Spleen (tissue), 13 donors: ENCODE data around the gene BAG5. TPM values are rescaled to one million over a fixed set of nuclear protein-coding genes. Genes with fewer than 3 reads are reported as not detected.
"Not testable (repeated sequence)": the region's sequence is repeated elsewhere in the genome, so short reads cannot be mapped to it uniquely, and the experiment has no call there.

Experiments used
- DNase-seq: peaks from one replicate; pipeline ENCODE4 v3.0.0-alpha.2; 2020
- H3K27ac ChIP-seq, 8 donors: fragments of 200-600 bp; sonication (generic) in 7 of 8; 1 replicate in 4 of 8; 2 replicates in 4 of 8; pipeline versions ENCODE4 v1.5.0 to v1.8.0; 2016 to 2021; ENCODE audit warnings: inconsistent platforms in 4 of 8, mild to moderate bottlenecking in 4 of 8, moderate library complexity in 1 of 8
- H3K27me3 ChIP-seq, 7 donors: fragments of 200-600 bp; sonication (generic) in 6 of 7; replicated peaks in 1 of 7; 1 replicate in 4 of 7; 2 replicates in 3 of 7; pipeline versions ENCODE4 v1.5.0 to v1.8.0; 2016 to 2021; ENCODE audit warnings: inconsistent platforms in 3 of 7, mild to moderate bottlenecking in 1 of 7
- H3K36me3 ChIP-seq, 6 donors: fragments of 200-600 bp; sonication (generic) in 5 of 6; 1 replicate in 4 of 6; 2 replicates in 2 of 6; pipeline versions ENCODE4 v1.5.0 to v1.8.0; 2016 to 2021; ENCODE audit warnings: inconsistent platforms in 2 of 6
- H3K4me1 ChIP-seq, 6 donors: fragments of 200-600 bp; sonication (generic) in 5 of 6; 1 replicate in 3 of 6; 2 replicates in 3 of 6; pipeline versions ENCODE4 v1.5.0 to v1.8.0; 2016 to 2021; ENCODE audit warnings: inconsistent platforms in 3 of 6
- H3K4me3 ChIP-seq, 8 donors: fragments of 200-600 bp; sonication (generic) in 7 of 8; 1 replicate in 4 of 8; 2 replicates in 4 of 8; pipeline versions ENCODE4 v1.5.0 to v1.8.0; 2016 to 2021; ENCODE audit warnings: inconsistent platforms in 4 of 8, mild to moderate bottlenecking in 4 of 8, moderate library complexity in 2 of 8
- H3K9me3 ChIP-seq, 8 donors: fragments of 200-600 bp; sonication (generic) in 7 of 8; 1 replicate in 4 of 8; 2 replicates in 4 of 8; pipeline versions ENCODE4 v1.5.0 to v1.8.0; 2016 to 2021; ENCODE audit warnings: inconsistent platforms in 4 of 8
- CTCF ChIP-seq, 11 experiments: fragments of 200-600 bp in 7 of 11; fragments of 450-650 bp in 4 of 11; sonication (generic) in 4 of 11; IDR thresholded peaks in 8 of 11; conservative IDR thresholded peaks in 3 of 11; 1 replicate in 7 of 11; 2 replicates in 4 of 11; pipeline versions ENCODE4 v1.4.0 to v1.8.0; 2016 to 2021; ENCODE audit warnings: antibody characterized with exemption in 11 of 11, inconsistent platforms in 4 of 11, mild to moderate bottlenecking in 1 of 11
- POLR2A ChIP-seq, 3 donors: fragments of 450-650 bp; IDR thresholded peaks; one replicate each; pipeline ENCODE4 v1.5.1; 2017; ENCODE audit warnings: antibody characterized with exemption in 3 of 3, mild to moderate bottlenecking in 1 of 3
- POLR2AphosphoS5 ChIP-seq, 3 donors: sonication (generic); formaldehyde crosslinking; IDR thresholded peaks; one replicate each; pipeline ENCODE4 v1.5.1; 2017; ENCODE audit warnings: antibody characterized with exemption in 3 of 3
- WGBS, 5 donors: extraction: QIAGEN DNeasy Blood & Tissue Kit in 3 of 5; methylation state at CpG; one replicate each; pipeline versions ENCODE4 v1.1.5 to v1.1.7; 2013 to 2018; 5-methylcytosine and 5-hydroxymethylcytosine counted together
- intact Hi-C: fragments of 100-400 bp; cut with DNase I; formaldehyde crosslinking; loops from one replicate; pipeline ENCODE4 v1.15.0; 2023; ENCODE audit warnings: low total_unique reads
- long read RNA-seq, 2 donors: transcript quantifications; one replicate each; lab custom pipeline, GENCODE V29; 2026
- polyA plus RNA-seq, 3 donors: library from polyadenylated mRNA; stranded (reverse); fragments of 200-250 nt; gene quantifications; one replicate each; pipeline ENCODE4 v1.2.1, GENCODE V29; 2013
- total RNA-seq, 7 donors: library from RNA; depleted of rRNA in 3 of 7; stranded (reverse); fragments of >200 nt in 3 of 7; fragmentation: NEBNext Ultra II Directional in 4 of 7; extraction: Animal tissue kit (Norgen Biotek cat#: 25700) in 4 of 7; gene quantifications; one replicate each; pipeline versions ENCODE4 v1.1.0 to v1.2.1, GENCODE V29; 2016 to 2021
- donor health status: healthy with polysubstance abuse.
- donor health status: DM: no; HTN: no; CAD: no; lungs with moderate emphysema.
- donor health status: DM: no; HTN: no; CAD: no.
- donor health status: Bipolar disorder and iron deficiency.
- donor health status: healthy.
- donor health status: DM: no; HTN: no; CAD: no.
- donor health status: DM: yes; HTN: yes; CAD: no.

The BAG5 gene
- total RNA-seq = 10 to 100 TPM; 29.2 to 42.5 (median 32.5) TPM
- 10 to 100 TPM in 1 of 3 donors, 1 to 10 TPM in 2; 9.3 to 16.0 (median 9.9) TPM for polyA plus RNA-seq
- long read RNA-seq, donor 1, full-length matches to known transcripts = 9 of 57 reads
- long read RNA-seq, donor 1, partial matches to known transcripts = 13 of 57 reads
- long read RNA-seq, donor 1, other reads (novel, unspliced or antisense) = 35 of 57 reads
- long read RNA-seq, donor 2, full-length matches to known transcripts = 3 of 3 reads
- long read RNA-seq, donor 2, partial matches to known transcripts = 0 of 3 reads
- long read RNA-seq, donor 2, other reads (novel, unspliced or antisense) = 0 of 3 reads

- peak within 1 kb of the TSS; percentile 69 to 100 (median 97) for H3K4me3 ChIP-seq
- peak within 1 kb of the TSS; percentile 95 to 99 (median 98) for H3K27ac ChIP-seq
- peaks cover 0 to 48% (median 17%) of the 10 kb centered on the region in 6 donors for H3K36me3 ChIP-seq
- H3K4me1 ChIP-seq = peaks cover 34 to 91% (median 78%) of the 10 kb centered on the region in 6 donors
- 0 to 1% (median 0%) methylated on average over 61 to 109 of the region's 109 CpGs for WGBS, 5 donors
- no peaks in the 10 kb centered on the region for H3K27me3 ChIP-seq
- DNase-seq = peak; percentile 98
- intact Hi-C loops = no loop called here
- TF ChIP-seq CTCF (IDR thresholded peaks at IDR 0.05 in 8 of 11, conservative IDR thresholded peaks at IDR 0.05 in 3 of 11) (peak in 2 of 11 experiments; percentile 13 to 25), POLR2AphosphoS5 (IDR thresholded peaks at IDR 0.05) (peak; percentile 88 to 95 (median 91)), POLR2A (IDR thresholded peaks at IDR 0.05) (peak in 1 of 3 donors; percentile 25)
- H3K9me3 ChIP-seq = no peaks in the 10 kb centered on the region
These were observed at the start of gene BAG5, which contains the start of gene COA8 for GRCh38 chr14:103562429-103563225. Gene BAG5 (minus strand): TSS chr14:103562657. CDS start chr14:103561164, 1,493 bp downstream. Gene COA8 (plus strand): TSS chr14:103562960. CDS start chr14:103563002, 42 bp downstream.

GRCh38 chr14:103611215-103611614 lies 48.8 kb upstream of the BAG5 start:
- intact Hi-C loops = no loop called here
- H3K36me3 ChIP-seq = no peaks in the 10 kb centered on the region
- 87 to 94% (median 89%) methylated on average over 2 of the region's 2 CpGs for WGBS, 5 donors
- H3K27me3 ChIP-seq = peaks cover 0 to 20% (median 0%) of the 10 kb centered on the region in 7 donors
- no peak overlapping the region for H3K27ac ChIP-seq
- TF ChIP-seq POLR2A (IDR thresholded peaks at IDR 0.05) (no peak), CTCF (IDR thresholded peaks at IDR 0.05 in 8 of 11, conservative IDR thresholded peaks at IDR 0.05 in 3 of 11) (no peak), POLR2AphosphoS5 (IDR thresholded peaks at IDR 0.05) (no peak)
- DNase-seq = no peak
- H3K9me3 ChIP-seq = peaks cover 4 to 19% (median 15%) of the 10 kb centered on the region in 8 donors
- H3K4me3 ChIP-seq = no peak overlapping the region
- H3K4me1 ChIP-seq = peaks cover 8 to 25% (median 19%) of the 10 kb centered on the region in 6 donors

- DNase-seq, intact Hi-C loops: not testable (repeated sequence)
- WGBS, 5 donors = 78 to 92% (median 89%) methylated on average over 3 to 4 of the region's 4 CpGs
These were observed 46.6 kb upstream of the BAG5 start for GRCh38 chr14:103609081-103609480.

GRCh38 chr14:103607822-103608221 lies 45.4 kb upstream of the BAG5 start:
- Histone ChIP-seq H3K4me3 (peak overlapping the region in 5 of 8 donors; percentile 21 to 53 (median 29)), H3K36me3 (no peaks in the 10 kb centered on the region), H3K4me1 (peaks cover 8 to 25% (median 19%) of the 10 kb centered on the region in 6 donors), H3K27ac (peak overlapping the region in 1 of 8 donors; percentile 60), H3K27me3 (peaks cover 0 to 20% (median 0%) of the 10 kb centered on the region in 7 donors), H3K9me3 (peaks cover 4 to 19% (median 15%) of the 10 kb centered on the region in 8 donors)
- TF ChIP-seq POLR2AphosphoS5 (IDR thresholded peaks at IDR 0.05) = no peak
- no peak for DNase-seq
- intact Hi-C loops = no loop called here
- WGBS, 5 donors = 8 to 17% (median 11%) methylated on average over 15 of the region's 15 CpGs

More at GRCh38 chr14:103609081-103609480, 46.6 kb upstream of the BAG5 start:
- not testable (repeated sequence) for H3K27ac ChIP-seq, H3K36me3 ChIP-seq, H3K4me3 ChIP-seq
- Histone ChIP-seq H3K9me3 (peaks cover 4 to 19% (median 15%) of the 10 kb centered on the region in 8 donors), H3K27me3 (peaks cover 0 to 20% (median 0%) of the 10 kb centered on the region in 7 donors), H3K4me1 (peaks cover 8 to 25% (median 19%) of the 10 kb centered on the region in 6 donors)
